BJ (cell line): ENCODE data around the gene CHMP5. TPM values are rescaled to one million over a fixed set of nuclear protein-coding genes. Genes with fewer than 3 reads are reported as not detected.

Experiments
- CTCF ChIA-PET: fragments of 350-600 bp; formaldehyde crosslinking; extraction: SDS; loops from one replicate; lab custom pipeline; 2021; ENCODE audit warnings: antibody characterized with exemption, inconsistent platforms; lab: Yijun Ruan, JAX
- POLR2A ChIA-PET: fragments of 300-600 bp; sonication (Branson Sonifier 250); formaldehyde crosslinking; extraction: SDS; loops from one replicate; lab custom pipeline; 2021; ENCODE audit warnings: antibody characterized with exemption; lab: Charles Lee
- DNase-seq: peaks from one replicate; pipeline ENCODE4 v3.0.0-alpha.2; 2011; ENCODE audit warnings: low read depth
- H3K27me3 ChIP-seq: 2 replicates; pipeline ENCODE4 v1.6.0; 2011; ENCODE audit warnings: low read length; ENCODE audit not compliant: control insufficient read depth, insufficient read depth
- H3K36me3 ChIP-seq: 2 replicates; pipeline ENCODE4 v1.5.1; 2011; ENCODE audit warnings: low read length; ENCODE audit not compliant: control insufficient read depth, insufficient read depth
- H3K4me3 ChIP-seq: 2 replicates; pipeline ENCODE4 v1.5.1; 2011; ENCODE audit warnings: low read depth, mild to moderate bottlenecking, control low read depth, low read length
- polyA plus RNA-seq: library from polyadenylated mRNA; depleted of rRNA; stranded (reverse); fragments of >200 nt; gene quantifications from 2 replicates; pipeline ENCODE4 v1.2.3, GENCODE V29; 2011
- TF ChIP-seq, protein P1 (sequence below): IDR thresholded peaks from 2 replicates; pipeline ENCODE4 v1.5.1; 2011; ENCODE audit warnings: low read depth, mild to moderate bottlenecking, control low read depth, inconsistent platforms, low read length, moderate library complexity; ENCODE audit not compliant: insufficient read depth

CHMP5 gene
- polyA plus RNA-seq, 1 experiment: 37.6 TPM

DNA sequence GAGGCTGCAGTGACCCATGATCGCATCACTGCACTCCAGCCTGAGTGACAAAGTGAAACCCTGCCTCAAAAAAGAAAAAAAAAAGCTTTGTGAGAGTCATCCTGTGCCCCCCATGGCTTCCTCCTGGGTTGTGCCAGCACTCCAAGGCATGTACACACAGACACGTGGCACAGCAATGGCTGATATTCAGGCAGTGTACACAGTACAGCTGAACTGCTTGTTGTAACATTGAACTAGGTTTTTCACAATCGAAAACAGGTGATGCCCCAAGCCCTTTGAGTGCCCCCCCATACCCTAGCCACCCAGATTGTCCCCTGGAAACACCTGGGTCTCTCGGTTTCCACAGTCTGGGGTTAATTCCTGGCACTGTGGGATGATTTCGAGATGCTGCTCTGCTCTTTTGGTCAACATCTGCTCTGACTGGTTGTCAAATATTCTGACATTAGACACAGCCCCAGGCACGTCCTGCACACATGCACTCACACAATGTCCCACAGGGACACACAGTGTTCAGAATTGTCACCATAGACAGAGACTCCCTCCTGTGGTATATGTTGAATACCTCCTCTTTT, 15.7 kb upstream of the CHMP5 start:
- ChIA-PET POLR2A (no interaction called here), CTCF (interaction anchor here (0.7 to 1.6 kb wide), 2 partner anchors 72 to 167 kb away, joined by 3 to 4 read pairs; no protein-coding TSS in a partner anchor)
- Histone ChIP-seq H3K4me3 (no peak overlapping the region), H3K36me3 (peaks cover 3% of the 10 kb centered on the region), H3K27me3 (no peaks in the 10 kb centered on the region)
- no peak for DNase-seq
- TF ChIP-seq, protein P1, sequence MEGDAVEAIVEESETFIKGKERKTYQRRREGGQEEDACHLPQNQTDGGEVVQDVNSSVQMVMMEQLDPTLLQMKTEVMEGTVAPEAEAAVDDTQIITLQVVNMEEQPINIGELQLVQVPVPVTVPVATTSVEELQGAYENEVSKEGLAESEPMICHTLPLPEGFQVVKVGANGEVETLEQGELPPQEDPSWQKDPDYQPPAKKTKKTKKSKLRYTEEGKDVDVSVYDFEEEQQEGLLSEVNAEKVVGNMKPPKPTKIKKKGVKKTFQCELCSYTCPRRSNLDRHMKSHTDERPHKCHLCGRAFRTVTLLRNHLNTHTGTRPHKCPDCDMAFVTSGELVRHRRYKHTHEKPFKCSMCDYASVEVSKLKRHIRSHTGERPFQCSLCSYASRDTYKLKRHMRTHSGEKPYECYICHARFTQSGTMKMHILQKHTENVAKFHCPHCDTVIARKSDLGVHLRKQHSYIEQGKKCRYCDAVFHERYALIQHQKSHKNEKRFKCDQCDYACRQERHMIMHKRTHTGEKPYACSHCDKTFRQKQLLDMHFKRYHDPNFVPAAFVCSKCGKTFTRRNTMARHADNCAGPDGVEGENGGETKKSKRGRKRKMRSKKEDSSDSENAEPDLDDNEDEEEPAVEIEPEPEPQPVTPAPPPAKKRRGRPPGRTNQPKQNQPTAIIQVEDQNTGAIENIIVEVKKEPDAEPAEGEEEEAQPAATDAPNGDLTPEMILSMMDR: no peak

DNA sequence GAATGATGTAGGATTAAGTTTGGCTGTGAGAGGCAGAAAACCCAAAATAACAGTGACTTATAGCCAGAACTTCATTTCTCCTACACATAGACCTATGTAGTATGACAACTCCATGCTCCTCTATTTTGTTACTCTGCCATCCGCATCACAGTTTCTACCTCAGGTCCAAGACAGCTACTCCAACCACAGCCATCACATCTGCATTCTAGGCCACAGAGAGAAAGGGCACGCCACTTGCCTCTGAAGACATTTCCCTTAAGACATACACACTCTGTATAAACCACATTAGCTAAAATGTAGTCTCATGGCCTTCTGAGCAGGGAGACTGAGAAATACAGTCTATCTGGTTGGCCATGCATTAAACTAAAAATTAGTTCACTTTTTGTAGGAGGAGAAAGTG, 14.9 kb upstream of the CHMP5 start:
- Histone ChIP-seq H3K27me3 (no peaks in the 10 kb centered on the region), H3K36me3 (peaks cover 7% of the 10 kb centered on the region), H3K4me3 (no peak overlapping the region)
- DNase-seq: no peak
- TF ChIP-seq, protein P1: no peak
- CTCF ChIA-PET: interaction anchor here (1.6 kb wide), 1 partner anchor 166 kb away, joined by 4 read pairs; no protein-coding TSS in a partner anchor
- POLR2A ChIA-PET: no interaction called here

DNA sequence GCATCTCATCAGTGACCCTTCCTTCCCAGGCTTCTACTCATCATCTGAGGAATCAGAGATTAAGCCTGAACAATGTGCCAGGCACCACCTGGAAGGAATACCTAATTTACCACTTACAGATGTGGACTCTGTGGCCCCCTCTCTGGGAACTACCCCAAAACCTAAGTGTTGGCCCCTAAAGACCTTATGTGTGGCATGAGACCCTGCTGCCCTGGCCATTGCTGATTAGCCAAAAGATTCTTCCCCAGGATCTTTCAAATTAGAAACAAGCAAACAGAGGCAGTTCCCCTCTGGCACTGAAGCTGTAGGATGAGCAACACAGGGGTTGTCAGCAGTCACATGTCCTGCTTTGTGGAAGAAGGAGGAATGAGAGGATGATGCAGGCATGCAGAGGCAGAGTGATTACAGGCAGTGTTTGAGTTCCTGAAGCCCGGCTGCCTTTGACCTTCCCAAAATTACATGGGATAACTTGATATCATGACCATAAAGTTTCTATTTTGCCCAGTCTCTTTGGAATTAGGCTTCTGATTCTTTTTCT, 14.3 kb upstream of the CHMP5 start:
- Histone ChIP-seq H3K36me3 (peaks cover 11% of the 10 kb centered on the region), H3K27me3 (no peaks in the 10 kb centered on the region), H3K4me3 (no peak overlapping the region)
- TF ChIP-seq, protein P1: no peak
- ChIA-PET POLR2A (no interaction called here), CTCF (interaction anchor here (0.6 to 1.6 kb wide), 2 partner anchors 8 to 165 kb away, joined by 3 to 4 read pairs; no protein-coding TSS in a partner anchor)
- DNase-seq: no peak

DNA sequence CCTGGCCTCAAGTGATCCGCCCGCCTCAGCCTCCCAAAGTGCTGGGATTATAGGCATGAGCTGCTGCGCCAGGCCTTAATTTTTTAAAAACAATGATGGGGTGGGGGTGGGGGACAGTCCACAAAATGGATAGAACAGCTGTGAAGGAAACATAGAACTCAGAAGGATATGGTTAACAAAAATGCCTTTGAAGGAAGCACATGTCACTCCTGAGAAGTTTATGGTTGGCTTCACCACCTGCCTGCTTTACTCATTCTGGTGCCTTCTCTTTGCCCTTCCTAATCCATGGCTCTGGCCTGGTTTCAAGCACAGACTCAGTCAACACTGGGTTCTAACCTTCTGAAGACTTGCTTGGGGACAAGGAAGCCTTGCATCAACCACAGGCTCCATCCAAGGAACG, 10.6 kb upstream of the CHMP5 start:
- CTCF ChIA-PET: interaction anchor here (1.1 to 1.5 kb wide), 2 partner anchors 11 to 17 kb away, joined by 3 read pairs; no protein-coding TSS in a partner anchor
- no peaks in the 10 kb centered on the region for H3K27me3 ChIP-seq
- peaks cover 24% of the 10 kb centered on the region for H3K36me3 ChIP-seq
- no peak for DNase-seq
- TF ChIP-seq, protein P1: no peak
- no peak overlapping the region for H3K4me3 ChIP-seq
- POLR2A ChIA-PET: no interaction called here

DNA sequence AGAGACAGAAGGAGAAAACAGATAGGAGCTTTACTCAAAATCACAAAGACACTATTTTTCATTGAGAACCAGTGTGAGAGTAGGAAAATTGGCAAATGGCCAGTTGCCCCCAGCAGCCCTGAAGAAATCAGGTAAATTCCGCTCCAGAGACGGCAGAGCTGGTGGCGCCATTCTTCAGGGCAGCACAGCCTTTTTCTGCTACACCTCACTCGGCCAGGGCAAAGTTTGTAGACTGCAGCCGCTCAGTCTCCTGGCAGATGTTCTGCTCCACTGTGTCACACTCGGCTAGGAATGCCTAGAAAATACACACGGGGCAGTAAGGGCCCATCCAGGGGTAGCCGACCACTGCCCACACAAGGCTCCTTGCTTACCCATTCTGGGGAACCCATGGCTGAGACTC, 9.8 kb upstream of the CHMP5 start:
- Histone ChIP-seq H3K27me3 (no peaks in the 10 kb centered on the region), H3K4me3 (no peak overlapping the region), H3K36me3 (peaks cover 27% of the 10 kb centered on the region)
- no peak for DNase-seq
- POLR2A ChIA-PET: no interaction called here
- CTCF ChIA-PET: interaction anchor here (1.1 to 1.5 kb wide), 2 partner anchors 12 to 18 kb away, joined by 3 read pairs; no protein-coding TSS in a partner anchor
- TF ChIP-seq, protein P1: no peak
